ENCODE data around the gene SCAMP4.

Gene SCAMP4

GRCh38 chr19:1917926-1918325 is 12.7 kb downstream of the SCAMP4 start:
- H3K27ac ChIP-seq (ENCODE audit: low read length), result no peak overlapping the region
- H2AFZ ChIP-seq (ENCODE audit: low read depth, low read length), result no peak overlapping the region
- peaks cover 66% of the 10 kb centered on the region for H3K36me3 ChIP-seq (ENCODE audit: insufficient read depth, low read length)
- peaks cover 20% of the 10 kb centered on the region for H3K79me2 ChIP-seq (ENCODE audit: insufficient read depth, low read length)
- ATAC-seq (ENCODE audit: insufficient read depth, low read depth) (no peak), DNase-seq (no peak)
- no peak overlapping the region for H3K4me2 ChIP-seq (ENCODE audit: insufficient read depth, low read length)
- peaks cover 25% of the 10 kb centered on the region for H4K20me1 ChIP-seq (ENCODE audit: insufficient read depth, low read length)
- TF ChIP-seq CTCF (IDR thresholded peaks at IDR 0.05; ENCODE audit: borderline replicate concordance, extremely low read depth, low read length, poor library complexity, severe bottlenecking) (no peak), EZH2 (IDR thresholded peaks at IDR 0.05; ENCODE audit: borderline replicate concordance, low read depth, low read length, severe bottlenecking) (no peak)
- no peaks in the 10 kb centered on the region for H3K4me1 ChIP-seq (ENCODE audit: insufficient read depth, low read length)
- no peaks in the 10 kb centered on the region for H3K27me3 ChIP-seq (ENCODE audit: insufficient read depth, low read length, poor library complexity)
- no peak overlapping the region for H3K4me3 ChIP-seq (ENCODE audit: low read depth in 1 of 2, low read length in 2 of 2)
- H3K9me3 ChIP-seq (ENCODE audit: insufficient read depth, low read length, severe bottlenecking), result no peaks in the 10 kb centered on the region
- H3K9ac ChIP-seq (ENCODE audit: low read depth, low read length), result no peak overlapping the region

GRCh38 chr19:1918975-1919374 is 13.8 kb downstream of the SCAMP4 start:
- H3K79me2 ChIP-seq (ENCODE audit: insufficient read depth, low read length), result peaks cover 9% of the 10 kb centered on the region
- DNase-seq (no peak), ATAC-seq (ENCODE audit: insufficient read depth, low read depth) (no peak)
- H3K9ac ChIP-seq (ENCODE audit: low read depth, low read length), result no peak overlapping the region
- no peak overlapping the region for H3K4me3 ChIP-seq (ENCODE audit: low read depth in 1 of 2, low read length in 2 of 2)
- H3K27me3 ChIP-seq (ENCODE audit: insufficient read depth, low read length, poor library complexity), result no peaks in the 10 kb centered on the region
- H3K4me1 ChIP-seq (ENCODE audit: insufficient read depth, low read length), result no peaks in the 10 kb centered on the region
- H3K36me3 ChIP-seq (ENCODE audit: insufficient read depth, low read length), result peaks cover 62% of the 10 kb centered on the region
- TF ChIP-seq EZH2 (IDR thresholded peaks at IDR 0.05; ENCODE audit: borderline replicate concordance, low read depth, low read length, severe bottlenecking), result no peak
- TF ChIP-seq CTCF (IDR thresholded peaks at IDR 0.05; ENCODE audit: borderline replicate concordance, extremely low read depth, low read length, poor library complexity, severe bottlenecking), result no peak
- peaks cover 15% of the 10 kb centered on the region for H4K20me1 ChIP-seq (ENCODE audit: insufficient read depth, low read length)
- no peaks in the 10 kb centered on the region for H3K9me3 ChIP-seq (ENCODE audit: insufficient read depth, low read length, severe bottlenecking)
- H2AFZ ChIP-seq (ENCODE audit: low read depth, low read length), result no peak overlapping the region
- H3K4me2 ChIP-seq (ENCODE audit: insufficient read depth, low read length), result no peak overlapping the region
- H3K27ac ChIP-seq (ENCODE audit: low read length), result no peak overlapping the region

- Histone ChIP-seq H3K9me3 (ENCODE audit: insufficient read depth, low read length, severe bottlenecking) (no peaks in the 10 kb centered on the region), H3K4me3 (ENCODE audit: low read depth in 1 of 2, low read length in 2 of 2) (no peak overlapping the region), H3K4me1 (ENCODE audit: insufficient read depth, low read length) (no peaks in the 10 kb centered on the region), H3K36me3 (ENCODE audit: insufficient read depth, low read length) (peaks cover 57% of the 10 kb centered on the region), H4K20me1 (ENCODE audit: insufficient read depth, low read length) (no peaks in the 10 kb centered on the region; the same call in 1 of the 2 replicates), H3K27me3 (ENCODE audit: insufficient read depth, low read length, poor library complexity) (no peaks in the 10 kb centered on the region), H3K4me2 (ENCODE audit: insufficient read depth, low read length) (no peak overlapping the region), H2AFZ (ENCODE audit: low read depth, low read length) (no peak overlapping the region), H3K27ac (ENCODE audit: low read length) (no peak overlapping the region), H3K79me2 (ENCODE audit: insufficient read depth, low read length) (no peaks in the 10 kb centered on the region), H3K9ac (ENCODE audit: low read depth, low read length) (no peak overlapping the region)
- DNase-seq (no peak), ATAC-seq (ENCODE audit: insufficient read depth, low read depth) (no peak)
- TF ChIP-seq EZH2 (IDR thresholded peaks at IDR 0.05; ENCODE audit: borderline replicate concordance, low read depth, low read length, severe bottlenecking), result no peak
- TF ChIP-seq CTCF (IDR thresholded peaks at IDR 0.05; ENCODE audit: borderline replicate concordance, extremely low read depth, low read length, poor library complexity, severe bottlenecking), result no peak
These were observed 15.4 kb downstream of the SCAMP4 start for GRCh38 chr19:1920644-1921043.

GRCh38 chr19:1921326-1921725 is 16.1 kb downstream of the SCAMP4 start:
- Histone ChIP-seq H3K9ac (ENCODE audit: low read depth, low read length) (no peak overlapping the region), H3K27ac (ENCODE audit: low read length) (no peak overlapping the region), H3K36me3 (ENCODE audit: insufficient read depth, low read length) (peaks cover 57% of the 10 kb centered on the region), H3K79me2 (ENCODE audit: insufficient read depth, low read length) (no peaks in the 10 kb centered on the region), H3K9me3 (ENCODE audit: insufficient read depth, low read length, severe bottlenecking) (no peaks in the 10 kb centered on the region), H2AFZ (ENCODE audit: low read depth, low read length) (no peak overlapping the region), H3K27me3 (ENCODE audit: insufficient read depth, low read length, poor library complexity) (no peaks in the 10 kb centered on the region), H3K4me1 (ENCODE audit: insufficient read depth, low read length) (no peaks in the 10 kb centered on the region), H4K20me1 (ENCODE audit: insufficient read depth, low read length) (no peaks in the 10 kb centered on the region; the same call in 1 of the 2 replicates), H3K4me3 (ENCODE audit: low read depth in 1 of 2, low read length in 2 of 2) (no peak overlapping the region), H3K4me2 (ENCODE audit: insufficient read depth, low read length) (no peak overlapping the region)
- DNase-seq (no peak), ATAC-seq (ENCODE audit: insufficient read depth, low read depth) (no peak)
- TF ChIP-seq CTCF (IDR thresholded peaks at IDR 0.05; ENCODE audit: borderline replicate concordance, extremely low read depth, low read length, poor library complexity, severe bottlenecking) (no peak), EZH2 (IDR thresholded peaks at IDR 0.05; ENCODE audit: borderline replicate concordance, low read depth, low read length, severe bottlenecking) (no peak)

Data from DND-41 (cell line).